SH-SY5Y (cell line): ENCODE measurements around the gene DYNLRB2.

Experiments
- GATA2 ChIP-seq: IDR thresholded peaks from 2 replicates; pipeline ENCODE4 v1.6.1; 2011; ENCODE audit warnings: mild to moderate bottlenecking, low read depth, low read length
- GATA3 ChIP-seq: IDR thresholded peaks from 2 replicates; pipeline ENCODE4 v1.6.1; 2011; ENCODE audit warnings: low read depth, mild to moderate bottlenecking, low read length, moderate library complexity

GRCh38 chr16:80536238-80536637 lies 4.6 kb upstream of the DYNLRB2 start:
- TF ChIP-seq GATA2 (no peak), GATA3 (no peak)
